AG09319 (cell line): ENCODE data around the gene IRS2.

ENCODE experiments used
- DNase-seq: peaks from one replicate; pipeline ENCODE4 v3.0.0-alpha.2; 2010; ENCODE audit warnings: low read depth; ENCODE audit errors: extremely low read depth
- TF ChIP-seq, protein P1 (sequence below): IDR thresholded peaks from 2 replicates; pipeline ENCODE4 v1.5.1; 2011; ENCODE audit warnings: low read depth, mild to moderate bottlenecking, inconsistent platforms, low read length, moderate library complexity

The IRS2 gene

GRCh38 chr13:109730812-109731335 is 55.5 kb downstream of the IRS2 start:
- DNase-seq: no peak
- TF ChIP-seq, protein P1, sequence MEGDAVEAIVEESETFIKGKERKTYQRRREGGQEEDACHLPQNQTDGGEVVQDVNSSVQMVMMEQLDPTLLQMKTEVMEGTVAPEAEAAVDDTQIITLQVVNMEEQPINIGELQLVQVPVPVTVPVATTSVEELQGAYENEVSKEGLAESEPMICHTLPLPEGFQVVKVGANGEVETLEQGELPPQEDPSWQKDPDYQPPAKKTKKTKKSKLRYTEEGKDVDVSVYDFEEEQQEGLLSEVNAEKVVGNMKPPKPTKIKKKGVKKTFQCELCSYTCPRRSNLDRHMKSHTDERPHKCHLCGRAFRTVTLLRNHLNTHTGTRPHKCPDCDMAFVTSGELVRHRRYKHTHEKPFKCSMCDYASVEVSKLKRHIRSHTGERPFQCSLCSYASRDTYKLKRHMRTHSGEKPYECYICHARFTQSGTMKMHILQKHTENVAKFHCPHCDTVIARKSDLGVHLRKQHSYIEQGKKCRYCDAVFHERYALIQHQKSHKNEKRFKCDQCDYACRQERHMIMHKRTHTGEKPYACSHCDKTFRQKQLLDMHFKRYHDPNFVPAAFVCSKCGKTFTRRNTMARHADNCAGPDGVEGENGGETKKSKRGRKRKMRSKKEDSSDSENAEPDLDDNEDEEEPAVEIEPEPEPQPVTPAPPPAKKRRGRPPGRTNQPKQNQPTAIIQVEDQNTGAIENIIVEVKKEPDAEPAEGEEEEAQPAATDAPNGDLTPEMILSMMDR: no peak

- TF ChIP-seq, protein P1: no peak
- no peak for DNase-seq
Measured at GRCh38 chr13:109728791-109729731, 57.3 kb downstream of the IRS2 start.

DNA sequence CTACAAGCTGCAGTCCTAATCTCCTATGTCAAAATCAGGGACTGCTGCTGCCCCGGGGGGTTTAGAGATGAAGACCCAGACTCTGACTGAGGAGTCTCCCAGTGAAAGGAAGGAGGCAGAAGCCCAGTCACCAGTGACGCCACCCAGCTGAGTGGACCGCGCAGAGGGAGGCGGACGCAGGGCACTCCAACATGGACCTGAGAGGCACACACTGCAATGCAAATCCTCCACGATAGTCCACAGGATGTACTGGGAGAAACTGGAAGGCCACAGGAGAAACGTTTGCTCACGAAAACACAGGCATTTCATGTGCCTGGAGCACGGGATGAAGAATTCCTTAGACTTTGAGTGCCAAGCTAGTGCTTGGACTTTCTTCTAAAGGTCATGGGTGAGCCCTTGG is 58.3 kb downstream of the IRS2 start:
- DNase-seq: no peak
- TF ChIP-seq, protein P1: no peak

DNA sequence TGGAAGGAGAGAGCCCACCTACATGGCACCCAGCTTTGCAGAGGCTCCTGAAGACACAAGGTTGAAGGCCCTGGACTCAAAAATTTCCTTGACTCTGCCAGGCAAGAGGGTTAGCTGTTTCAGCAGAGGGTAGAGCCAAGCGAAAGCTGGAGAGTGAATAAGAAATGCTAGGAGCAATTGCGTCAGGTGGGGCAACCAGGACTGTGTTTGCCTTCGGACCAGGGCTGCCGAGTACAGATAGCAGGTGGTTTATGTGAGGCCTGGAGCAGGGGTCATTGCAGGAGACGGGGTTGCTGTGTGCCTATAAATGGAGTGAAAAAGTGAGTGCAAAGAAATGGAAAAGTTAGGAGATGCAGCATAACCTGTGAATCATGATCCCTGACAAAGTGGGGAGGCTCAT is 59.1 kb downstream of the IRS2 start:
- TF ChIP-seq, protein P1: no peak
- no peak for DNase-seq

GRCh38 chr13:109725995-109726637 is 60.3 kb downstream of the IRS2 start:
- TF ChIP-seq, protein P1: no peak
- DNase-seq: no peak

GRCh38 chr13:109725297-109725696 is 61.1 kb downstream of the IRS2 start:
- no peak for DNase-seq
- TF ChIP-seq, protein P1: no peak

DNA sequence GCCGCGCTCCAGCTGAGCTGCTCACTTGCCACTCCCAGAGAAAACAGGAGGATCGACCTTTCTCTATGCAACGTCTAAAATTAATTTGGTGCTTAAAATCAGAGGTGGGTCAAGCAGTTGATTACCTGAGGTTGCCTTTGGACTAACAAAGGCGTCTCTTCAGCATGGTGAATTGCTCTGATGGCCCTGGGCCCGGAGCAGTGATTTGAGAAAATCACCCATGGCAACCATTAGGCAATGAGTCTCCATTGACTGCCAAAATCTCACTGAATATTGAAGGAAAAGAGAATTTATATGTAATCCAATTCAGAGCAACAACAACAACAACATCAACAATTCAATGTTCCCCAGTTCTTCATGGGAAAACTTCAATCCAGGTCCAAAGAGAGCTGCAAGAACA is 61.8 kb downstream of the IRS2 start:
- TF ChIP-seq, protein P1: no peak
- no peak for DNase-seq
